ENCODE results near the gene MYCT1. TPM values are rescaled to one million over a fixed set of nuclear protein-coding genes. Genes with fewer than 3 reads are reported as not detected.

The MYCT1 gene
- total RNA-seq, 1 experiment from 2014 or later, result not detected

- Histone ChIP-seq H3K4me3 (ENCODE audit: low read depth in 2 of 2, low read length in 2 of 2) (no peak overlapping the region), H3K27me3 (ENCODE audit: control insufficient read depth, insufficient read depth, low read length) (no peaks in the 10 kb centered on the region; the same call in 1 of the 2 replicates), H3K9me3 (ENCODE audit: control insufficient read depth, insufficient read depth, low read depth, low read length) (no peaks in the 10 kb centered on the region), H3K36me3 (ENCODE audit: control insufficient read depth, insufficient read depth, low read length) (no peaks in the 10 kb centered on the region), H3K27ac (ENCODE audit: low read length) (no peak overlapping the region), H3K4me1 (ENCODE audit: control insufficient read depth, insufficient read depth, low read length) (no peaks in the 10 kb centered on the region)
- DNase-seq (ENCODE audit: low read depth, low spot score) (no peak), ATAC-seq (no peak)
- ChIA-PET POLR2A (no interaction called here), CTCF (no interaction called here)
- BruUV-seq (replicated peaks), result no TSS peak
- TF ChIP-seq POLR2AphosphoS5 (IDR thresholded peaks at IDR 0.05; ENCODE audit: low read depth, low read length), result no peak
- TF ChIP-seq CTCF (IDR thresholded peaks at IDR 0.05), result no peak
- TF ChIP-seq SIN3A (IDR thresholded peaks at IDR 0.05; ENCODE audit: borderline replicate concordance, insufficient read depth, low read depth, low read length), result no peak
- TF ChIP-seq TCF7L2 (IDR thresholded peaks at IDR 0.05; ENCODE audit: low read depth, low read length), result no peak
- TF ChIP-seq REST (IDR thresholded peaks at IDR 0.05; ENCODE audit: insufficient read depth in 1 of 2, low read depth in 2 of 2, low read length in 1 of 2), result no peak
- in situ Hi-C loops (cut with HindIII; ENCODE audit: low pct_unique_long_range_greater_than_20kb, low sequenced_read_pairs), result no loop called here
- intact Hi-C loops (cut with micrococcal nuclease; ENCODE audit: unreplicated experiment), result no loop called here
Measured at GRCh38 chr6:152695372-152696045, 2.2 kb upstream of the MYCT1 start.

- in situ Hi-C loops (cut with HindIII; ENCODE audit: low pct_unique_long_range_greater_than_20kb, low sequenced_read_pairs) (no loop called here), intact Hi-C loops (cut with micrococcal nuclease; ENCODE audit: unreplicated experiment) (no loop called here)
- no peak for DNase-seq (ENCODE audit: low read depth, low spot score)
- ChIA-PET POLR2A (no interaction called here), CTCF (no interaction called here)
- BruUV-seq (replicated peaks), result no TSS peak
- no peak for ATAC-seq
- no peaks in the 10 kb centered on the region for H3K9me3 ChIP-seq (ENCODE audit: control insufficient read depth, insufficient read depth, low read depth, low read length)
- TF ChIP-seq REST (IDR thresholded peaks at IDR 0.05; ENCODE audit: insufficient read depth in 1 of 2, low read depth in 2 of 2, low read length in 1 of 2) (no peak), POLR2AphosphoS5 (IDR thresholded peaks at IDR 0.05; ENCODE audit: low read depth, low read length) (no peak), TCF7L2 (IDR thresholded peaks at IDR 0.05; ENCODE audit: low read depth, low read length) (no peak), CTCF (IDR thresholded peaks at IDR 0.05) (no peak), SIN3A (IDR thresholded peaks at IDR 0.05; ENCODE audit: borderline replicate concordance, insufficient read depth, low read depth, low read length) (no peak)
- no peak overlapping the region for H3K27ac ChIP-seq (ENCODE audit: low read length)
- no peaks in the 10 kb centered on the region for H3K36me3 ChIP-seq (ENCODE audit: control insufficient read depth, insufficient read depth, low read length)
- no peaks in the 10 kb centered on the region; the same call in 1 of the 2 replicates for H3K27me3 ChIP-seq (ENCODE audit: control insufficient read depth, insufficient read depth, low read length)
- no peak overlapping the region for H3K4me3 ChIP-seq (ENCODE audit: low read depth in 2 of 2, low read length in 2 of 2)
- H3K4me1 ChIP-seq (ENCODE audit: control insufficient read depth, insufficient read depth, low read length), result no peaks in the 10 kb centered on the region
Measured at GRCh38 chr6:152696522-152696921, 1.2 kb upstream of the MYCT1 start.

All from Panc1 (cell line).